Measurements from ENCODE around the gene POLE. TPM values are rescaled to one million over a fixed set of nuclear protein-coding genes. Genes with fewer than 3 reads are reported as not detected.

POLE gene
- total RNA-seq, 3 donors from 2014 or later, result 36.5 to 51.5 (median 43.5) TPM

DNA sequence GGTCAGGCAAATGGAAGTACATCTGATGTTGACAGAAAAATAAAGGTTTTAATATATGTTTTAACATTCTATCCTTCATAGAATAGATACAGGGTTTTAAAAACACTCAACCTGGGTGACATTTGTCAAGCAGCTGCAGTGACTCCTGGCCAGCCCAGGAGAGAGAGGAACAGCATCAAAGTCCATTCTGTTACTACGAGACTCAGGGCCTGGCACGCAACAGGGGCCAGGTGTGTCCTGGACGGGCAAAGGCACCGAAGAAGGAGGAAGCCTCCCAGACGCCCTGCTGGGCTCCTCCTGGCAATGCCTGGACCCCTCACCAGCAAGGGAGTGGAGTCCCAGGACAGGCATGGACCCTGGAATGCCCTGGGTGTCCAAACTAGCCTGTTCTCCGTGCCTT lies 98.8 kb downstream of the POLE start:
- H3K27ac ChIP-seq, result no peak overlapping the region
- no peaks in the 10 kb centered on the region for H3K9me3 ChIP-seq
- H3K36me3 ChIP-seq, result no peaks in the 10 kb centered on the region
- no peak overlapping the region for H3K4me3 ChIP-seq
- H3K27me3 ChIP-seq, result no peaks in the 10 kb centered on the region
- TF ChIP-seq POLR2A (IDR thresholded peaks at IDR 0.05) (no peak), POLR2AphosphoS5 (IDR thresholded peaks at IDR 0.05) (no peak)
- TF ChIP-seq, protein P1, sequence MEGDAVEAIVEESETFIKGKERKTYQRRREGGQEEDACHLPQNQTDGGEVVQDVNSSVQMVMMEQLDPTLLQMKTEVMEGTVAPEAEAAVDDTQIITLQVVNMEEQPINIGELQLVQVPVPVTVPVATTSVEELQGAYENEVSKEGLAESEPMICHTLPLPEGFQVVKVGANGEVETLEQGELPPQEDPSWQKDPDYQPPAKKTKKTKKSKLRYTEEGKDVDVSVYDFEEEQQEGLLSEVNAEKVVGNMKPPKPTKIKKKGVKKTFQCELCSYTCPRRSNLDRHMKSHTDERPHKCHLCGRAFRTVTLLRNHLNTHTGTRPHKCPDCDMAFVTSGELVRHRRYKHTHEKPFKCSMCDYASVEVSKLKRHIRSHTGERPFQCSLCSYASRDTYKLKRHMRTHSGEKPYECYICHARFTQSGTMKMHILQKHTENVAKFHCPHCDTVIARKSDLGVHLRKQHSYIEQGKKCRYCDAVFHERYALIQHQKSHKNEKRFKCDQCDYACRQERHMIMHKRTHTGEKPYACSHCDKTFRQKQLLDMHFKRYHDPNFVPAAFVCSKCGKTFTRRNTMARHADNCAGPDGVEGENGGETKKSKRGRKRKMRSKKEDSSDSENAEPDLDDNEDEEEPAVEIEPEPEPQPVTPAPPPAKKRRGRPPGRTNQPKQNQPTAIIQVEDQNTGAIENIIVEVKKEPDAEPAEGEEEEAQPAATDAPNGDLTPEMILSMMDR (IDR thresholded peaks at IDR 0.05), result no peak
- H3K4me1 ChIP-seq, result no peaks in the 10 kb centered on the region
- intact Hi-C loops (cut with DNase I; ENCODE audit: low total_unique reads), result no loop called here
- DNase-seq (ENCODE audit: low spot score in 2 of 2), result no peak

DNA sequence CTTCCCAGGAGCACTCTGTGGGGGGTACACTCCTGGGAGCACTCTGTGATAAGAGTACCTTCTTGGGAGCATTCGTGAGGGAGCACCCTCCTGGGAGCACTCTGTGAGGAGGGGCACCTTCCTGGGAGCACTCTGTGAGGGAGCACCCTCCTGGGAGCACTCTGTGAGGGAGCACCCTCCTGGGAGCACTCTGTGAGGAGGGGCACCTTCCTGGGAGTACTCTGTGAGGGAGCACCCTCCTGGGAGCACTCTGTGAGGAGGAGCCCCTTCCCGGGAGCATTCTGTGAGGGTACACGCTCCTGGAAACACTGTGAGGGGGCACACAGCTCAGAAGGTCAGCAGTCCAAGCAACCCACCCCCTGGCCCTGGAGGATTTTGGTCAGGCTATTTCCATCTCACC lies 99.4 kb downstream of the POLE start:
- Histone ChIP-seq H3K36me3 (no peaks in the 10 kb centered on the region), H3K4me1 (no peaks in the 10 kb centered on the region), H3K9me3 (no peaks in the 10 kb centered on the region), H3K27ac (no peak overlapping the region), H3K27me3 (no peaks in the 10 kb centered on the region), H3K4me3 (no peak overlapping the region)
- DNase-seq (ENCODE audit: low spot score in 2 of 2), result no peak
- TF ChIP-seq POLR2A (IDR thresholded peaks at IDR 0.05) (no peak), POLR2AphosphoS5 (IDR thresholded peaks at IDR 0.05) (no peak)
- TF ChIP-seq, protein P1 (IDR thresholded peaks at IDR 0.05), result no peak
- intact Hi-C loops (cut with DNase I; ENCODE audit: low total_unique reads), result no loop called here

DNA sequence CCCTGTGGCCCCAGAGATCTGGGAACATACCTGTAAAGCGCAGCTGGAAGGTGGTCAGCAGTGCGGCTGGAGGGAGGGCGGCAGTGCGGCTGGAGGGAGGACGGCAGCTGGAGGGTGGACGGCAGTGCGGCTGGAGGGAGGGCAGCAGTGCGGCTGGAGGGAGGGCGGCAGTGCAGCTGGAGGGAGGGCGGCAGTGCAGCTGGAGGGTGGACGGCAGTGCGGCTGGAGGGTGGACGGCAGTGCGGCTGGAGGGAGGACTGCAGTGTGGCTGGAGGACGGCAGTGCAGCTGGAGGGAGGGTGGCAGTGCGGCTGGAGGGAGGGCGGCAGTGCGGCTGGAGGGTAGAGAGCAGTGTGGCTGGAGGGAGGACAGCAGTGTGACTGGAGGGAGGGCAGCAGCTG lies 100.2 kb downstream of the POLE start:
- Histone ChIP-seq H3K4me1 (no peaks in the 10 kb centered on the region), H3K4me3 (no peak overlapping the region), H3K36me3 (no peaks in the 10 kb centered on the region), H3K27me3 (no peaks in the 10 kb centered on the region), H3K27ac (no peak overlapping the region), H3K9me3 (no peaks in the 10 kb centered on the region)
- intact Hi-C loops (cut with DNase I; ENCODE audit: low total_unique reads), result no loop called here
- no peak for DNase-seq (ENCODE audit: low spot score in 2 of 2)
- TF ChIP-seq POLR2A (IDR thresholded peaks at IDR 0.05) (no peak), POLR2AphosphoS5 (IDR thresholded peaks at IDR 0.05) (no peak)
- TF ChIP-seq, protein P1 (IDR thresholded peaks at IDR 0.05), result no peak

DNA sequence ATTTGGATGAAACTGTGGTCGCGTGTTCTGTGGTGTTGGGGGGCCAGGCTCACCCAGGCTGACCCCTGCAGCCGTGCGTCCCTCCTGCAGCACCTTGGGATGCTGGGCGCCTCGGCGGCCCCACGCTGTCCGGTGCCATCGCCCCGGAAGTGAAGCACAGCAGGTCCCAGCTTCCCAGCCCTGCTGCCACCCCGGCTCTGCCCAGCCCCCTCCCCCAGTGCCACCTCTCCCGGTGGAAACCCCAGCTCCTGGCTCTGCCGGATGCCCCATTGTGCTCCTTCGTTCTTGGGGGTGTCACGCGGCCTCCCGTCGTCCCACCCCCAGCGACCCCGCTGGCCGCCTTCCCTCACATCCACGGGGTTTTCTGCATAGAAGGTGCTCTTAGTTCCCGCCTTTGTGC lies 102.0 kb downstream of the POLE start:
- TF ChIP-seq POLR2A (IDR thresholded peaks at IDR 0.05) (no peak), POLR2AphosphoS5 (IDR thresholded peaks at IDR 0.05) (no peak)
- TF ChIP-seq, protein P1 (IDR thresholded peaks at IDR 0.05), result no peak
- Histone ChIP-seq H3K27me3 (no peaks in the 10 kb centered on the region), H3K27ac (no peak overlapping the region), H3K9me3 (no peaks in the 10 kb centered on the region), H3K36me3 (no peaks in the 10 kb centered on the region), H3K4me3 (no peak overlapping the region), H3K4me1 (no peaks in the 10 kb centered on the region)
- DNase-seq (ENCODE audit: low spot score in 2 of 2), result no peak
- intact Hi-C loops (cut with DNase I; ENCODE audit: low total_unique reads), result no loop called here

DNA sequence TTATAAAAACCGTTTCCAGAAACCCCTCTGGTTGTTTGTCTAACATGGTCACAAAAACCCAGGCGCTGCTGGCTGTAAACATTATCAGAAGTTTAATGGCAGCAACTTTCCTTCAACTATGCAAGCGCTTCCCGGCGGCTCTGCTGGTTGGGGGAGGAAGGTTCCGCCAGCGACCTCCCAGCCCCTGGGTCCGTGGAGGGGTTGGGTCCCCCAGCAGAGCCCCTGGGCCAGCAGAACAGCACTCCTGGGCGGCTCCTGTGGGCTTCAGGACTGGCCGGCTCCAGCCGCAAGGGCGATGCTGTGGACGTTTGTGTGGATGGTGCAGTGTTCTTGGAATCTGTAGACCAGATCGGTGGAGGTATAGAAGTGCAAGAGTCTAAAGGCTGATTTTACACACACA lies 102.7 kb downstream of the POLE start:
- H3K27ac ChIP-seq, result no peak overlapping the region
- TF ChIP-seq POLR2AphosphoS5 (IDR thresholded peaks at IDR 0.05) (no peak), POLR2A (IDR thresholded peaks at IDR 0.05) (no peak)
- TF ChIP-seq, protein P1 (IDR thresholded peaks at IDR 0.05), result no peak
- no peak overlapping the region for H3K4me3 ChIP-seq
- intact Hi-C loops (cut with DNase I; ENCODE audit: low total_unique reads), result no loop called here
- H3K36me3 ChIP-seq, result no peaks in the 10 kb centered on the region
- no peak for DNase-seq (ENCODE audit: low spot score in 2 of 2)
- H3K27me3 ChIP-seq, result no peaks in the 10 kb centered on the region
- H3K9me3 ChIP-seq, result no peaks in the 10 kb centered on the region
- no peaks in the 10 kb centered on the region for H3K4me1 ChIP-seq

Measured in breast epithelium (tissue), 4 donors.